ENCODE results near the gene SH3BP4. TPM values are rescaled to one million over a fixed set of nuclear protein-coding genes. Genes with fewer than 3 reads are reported as not detected.

The SH3BP4 gene
- total and polyA plus RNA-seq, 2 donors (not counting 1 experiment from before 2014, with no cell fraction given): 1.00 to 1.3 TPM

- Histone ChIP-seq H4K20me1 (ENCODE audit: control insufficient read depth, insufficient read depth, low read length, poor library complexity, severe bottlenecking) (no peaks in the 10 kb centered on the region), H3K4me3 (ENCODE audit: control extremely low read depth in 1 of 5, extremely low read depth in 1 of 5, insufficient read depth in 1 of 5, low read depth in 2 of 5, low read length in 4 of 5) (no peak overlapping the region), H3K27me3 (replicated peaks in 1 of 4; ENCODE audit: control extremely low read depth in 1 of 4, control insufficient read depth in 3 of 4, insufficient read depth in 4 of 4, low read length in 3 of 4) (peaks cover 0 to 3% (median 1%) of the 10 kb centered on the region in 4 experiments), H2AFZ (ENCODE audit: insufficient read depth, low read depth, low read length, poor library complexity, severe bottlenecking) (no peak overlapping the region), H3K4me2 (replicated peaks; ENCODE audit: low read depth, low read length, poor library complexity, severe bottlenecking) (no peak overlapping the region), H3K9ac (ENCODE audit: low read length) (no peak overlapping the region), H3K4me1 (ENCODE audit: control insufficient read depth in 2 of 2, insufficient read depth in 2 of 2, low read length in 2 of 2) (peaks cover 4 to 5% of the 10 kb centered on the region in 2 donors), H3K27ac (ENCODE audit: low read length in 2 of 2) (no peak overlapping the region), H3K79me2 (ENCODE audit: control insufficient read depth, insufficient read depth, low read length) (no peaks in the 10 kb centered on the region), H3K36me3 (replicated peaks in 1 of 2; ENCODE audit: control extremely low read depth in 1 of 2, control insufficient read depth in 1 of 2, extremely low read depth in 1 of 2, insufficient read depth in 2 of 2, low read length in 1 of 2) (no peaks in the 10 kb centered on the region), H3K9me3 (ENCODE audit: control extremely low read depth in 1 of 3, control insufficient read depth in 2 of 3, insufficient read depth in 1 of 3, low read length in 2 of 3) (no peaks in the 10 kb centered on the region)
- intact Hi-C loops (cut with micrococcal nuclease): no loop called here
- ChIA-PET CTCF (no interaction called here), POLR2A (no interaction called here)
- 72% methylated on average over 5 of the region's 7 CpGs for WGBS (ENCODE audit: insufficient coverage)
- Mint-ChIP-seq H3K27ac (no peak overlapping the region), H3K4me3 (no peak overlapping the region), H3K27me3 (peaks cover 19% of the 10 kb centered on the region), H3K4me1 (peaks cover 5% of the 10 kb centered on the region), H3K9me3 (ENCODE audit: insufficient read depth) (no peaks in the 10 kb centered on the region)
- ATAC-seq (ENCODE audit: low read depth) (no peak), DNase-seq (no peak)
- TF ChIP-seq EZH2 (IDR thresholded peaks at IDR 0.05; ENCODE audit: borderline replicate concordance, insufficient read depth, low read depth, low read length, poor library complexity, severe bottlenecking): no peak
- TF ChIP-seq CTCF (IDR thresholded peaks at IDR 0.05): no peak
Measured at GRCh38 chr2:234971496-234971895, 19.7 kb downstream of the SH3BP4 start.

GRCh38 chr2:234973008-234973407 is 21.2 kb downstream of the SH3BP4 start:
- Histone ChIP-seq H3K4me3 (ENCODE audit: control extremely low read depth in 1 of 5, extremely low read depth in 1 of 5, insufficient read depth in 1 of 5, low read depth in 2 of 5, low read length in 4 of 5) (no peak overlapping the region), H3K27me3 (replicated peaks in 1 of 4; ENCODE audit: control extremely low read depth in 1 of 4, control insufficient read depth in 3 of 4, insufficient read depth in 4 of 4, low read length in 3 of 4) (peaks cover 0 to 2% (median 0%) of the 10 kb centered on the region in 4 experiments), H3K4me1 (ENCODE audit: control insufficient read depth in 2 of 2, insufficient read depth in 2 of 2, low read length in 2 of 2) (peaks cover 4 to 5% of the 10 kb centered on the region in 2 donors), H3K9ac (ENCODE audit: low read length) (no peak overlapping the region), H2AFZ (ENCODE audit: insufficient read depth, low read depth, low read length, poor library complexity, severe bottlenecking) (no peak overlapping the region), H3K9me3 (ENCODE audit: control extremely low read depth in 1 of 3, control insufficient read depth in 2 of 3, insufficient read depth in 1 of 3, low read length in 2 of 3) (no peaks in the 10 kb centered on the region), H4K20me1 (ENCODE audit: control insufficient read depth, insufficient read depth, low read length, poor library complexity, severe bottlenecking) (no peaks in the 10 kb centered on the region), H3K36me3 (replicated peaks in 1 of 2; ENCODE audit: control extremely low read depth in 1 of 2, control insufficient read depth in 1 of 2, extremely low read depth in 1 of 2, insufficient read depth in 2 of 2, low read length in 1 of 2) (no peaks in the 10 kb centered on the region), H3K79me2 (ENCODE audit: control insufficient read depth, insufficient read depth, low read length) (no peaks in the 10 kb centered on the region), H3K27ac (ENCODE audit: low read length in 2 of 2) (no peak overlapping the region), H3K4me2 (replicated peaks; ENCODE audit: low read depth, low read length, poor library complexity, severe bottlenecking) (no peak overlapping the region)
- Mint-ChIP-seq H3K27ac (no peak overlapping the region), H3K4me3 (no peak overlapping the region), H3K4me1 (peaks cover 5% of the 10 kb centered on the region), H3K9me3 (ENCODE audit: insufficient read depth) (no peaks in the 10 kb centered on the region), H3K27me3 (peaks cover 20% of the 10 kb centered on the region)
- ChIA-PET POLR2A (interaction anchor here (0.6 kb wide), 1 partner anchor 12 kb away, joined by 5 read pairs; no protein-coding TSS in a partner anchor), CTCF (no interaction called here)
- intact Hi-C loops (cut with micrococcal nuclease): no loop called here
- no peak for TF ChIP-seq EZH2 (IDR thresholded peaks at IDR 0.05; ENCODE audit: borderline replicate concordance, insufficient read depth, low read depth, low read length, poor library complexity, severe bottlenecking)
- no peak for TF ChIP-seq CTCF (IDR thresholded peaks at IDR 0.05)
- DNase-seq: no peak
- WGBS (ENCODE audit: insufficient coverage): 100% methylated on average over 4 of the region's 8 CpGs
- no peak for ATAC-seq (ENCODE audit: low read depth)
